KBM-7 (cell line): ENCODE measurements around the gene SMG9.

Experiments used
- DNase-seq: peaks from one replicate; pipeline ENCODE4 v3.0.0-alpha.2; 2015
- in situ Hi-C: fragments of 300-500 bp; cut with MboI; formaldehyde crosslinking; loops from 2 replicates; pipeline ENCODE4 v1.14.3; 2020; ENCODE audit warnings: low sequenced_read_pairs, low pct_unique_long_range_greater_than_20kb, mixed read lengths

Gene SMG9

GRCh38 chr19:43754503-43755255 is at the start of gene SMG9:
SMG9 (minus strand) TSS chr19:43754962; CDS start chr19:43750741, 4,221 bp downstream.
- peak; percentile 97 for DNase-seq
- in situ Hi-C loops: no loop called here

GRCh38 chr19:43804432-43804831 is 49.7 kb upstream of the SMG9 start:
- no peak for DNase-seq
- in situ Hi-C loops: no loop called here

- DNase-seq: no peak
- in situ Hi-C loops: no loop called here
Measured at GRCh38 chr19:43802216-43802951, 47.6 kb upstream of the SMG9 start, which contains the start of gene LYPD5. LYPD5 (minus strand) TSS chr19:43802447; CDS start chr19:43802380, 67 bp downstream.

GRCh38 chr19:43799502-43800142 is 44.9 kb upstream of the SMG9 start:
- in situ Hi-C loops: no loop called here
- DNase-seq: no peak

- DNase-seq: no peak
- in situ Hi-C loops: no loop called here
Measured at GRCh38 chr19:43798546-43799409, 44.0 kb upstream of the SMG9 start.

- in situ Hi-C loops: no loop called here
- DNase-seq: no peak
Measured at GRCh38 chr19:43798026-43798545, 43.3 kb upstream of the SMG9 start.

GRCh38 chr19:43797556-43797955 is 42.8 kb upstream of the SMG9 start:
- in situ Hi-C loops: no loop called here
- no peak for DNase-seq

- in situ Hi-C loops: no loop called here
- no peak for DNase-seq
Measured at GRCh38 chr19:43797118-43797517, 42.4 kb upstream of the SMG9 start.

GRCh38 chr19:43790587-43790986 is 35.8 kb upstream of the SMG9 start:
- in situ Hi-C loops: no loop called here
- peak; percentile 15 for DNase-seq

- DNase-seq: peak; percentile 71
- in situ Hi-C loops: no loop called here
Measured at GRCh38 chr19:43789029-43789428, 34.3 kb upstream of the SMG9 start.

- no peak for DNase-seq
- in situ Hi-C loops: no loop called here
Measured at GRCh38 chr19:43786665-43787064, 31.9 kb upstream of the SMG9 start.

GRCh38 chr19:43784981-43785808 is 30.4 kb upstream of the SMG9 start:
- DNase-seq: peak; percentile 82
- in situ Hi-C loops: no loop called here

- in situ Hi-C loops: no loop called here
- no peak for DNase-seq
Measured at GRCh38 chr19:43784241-43784980, 29.6 kb upstream of the SMG9 start.

GRCh38 chr19:43783636-43784035 is 28.9 kb upstream of the SMG9 start:
- in situ Hi-C loops: no loop called here
- no peak for DNase-seq

- in situ Hi-C loops: no loop called here
- DNase-seq: peak; percentile 51
Measured at GRCh38 chr19:43782689-43783231, 28.0 kb upstream of the SMG9 start.

GRCh38 chr19:43782311-43782660 is 27.5 kb upstream of the SMG9 start:
- DNase-seq: peak; percentile 26
- in situ Hi-C loops: no loop called here

GRCh38 chr19:43781630-43782310 is 27.0 kb upstream of the SMG9 start:
- no peak for DNase-seq
- in situ Hi-C loops: no loop called here
